ENCODE measurements around the gene GPHN. TPM values are rescaled to one million over a fixed set of nuclear protein-coding genes. Genes with fewer than 3 reads are reported as not detected.
A peak's percentile ranks its signal among the peaks of the same experiment; 100 is the strongest.

GPHN gene
- total RNA-seq, 1 donor from 2014 or later: 8.8 TPM

DNA sequence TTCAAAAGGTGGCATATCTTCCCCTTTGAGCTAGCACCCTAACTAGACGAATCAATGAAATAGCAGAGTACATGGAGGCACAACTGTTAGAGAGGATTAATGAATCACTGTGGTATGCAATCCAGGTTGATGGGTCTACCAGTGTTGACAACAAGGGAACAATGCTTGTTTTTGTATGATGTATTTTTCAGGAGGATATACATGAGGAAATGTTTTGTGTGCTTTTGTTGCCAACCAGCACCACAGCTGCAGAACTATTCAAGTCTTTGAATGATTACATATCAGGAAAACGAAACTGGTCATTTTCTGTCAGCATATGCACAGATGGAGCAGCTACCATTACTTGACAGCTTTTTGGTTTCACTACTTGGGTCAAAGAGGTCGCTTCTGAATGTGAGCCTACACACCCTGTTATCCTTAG lies 142.6 kb downstream of the GPHN start:
- no peak for TF ChIP-seq CTCF (conservative IDR thresholded peaks at IDR 0.05; ENCODE audit: low read depth, low read length)
- no peak for DNase-seq (ENCODE audit: low read depth)

GRCh38 chr14:66651536-66652220 lies 143.7 kb downstream of the GPHN start:
- DNase-seq (ENCODE audit: low read depth): no peak
- no peak overlapping the region for H3K4me3 ChIP-seq (ENCODE audit: low read depth, low read length)
- no peak for TF ChIP-seq CTCF (conservative IDR thresholded peaks at IDR 0.05; ENCODE audit: low read depth, low read length)

More for the DNA sequence above, 142.6 kb downstream of the GPHN start:
- H3K4me3 ChIP-seq (ENCODE audit: low read depth, low read length): no peak overlapping the region

DNA sequence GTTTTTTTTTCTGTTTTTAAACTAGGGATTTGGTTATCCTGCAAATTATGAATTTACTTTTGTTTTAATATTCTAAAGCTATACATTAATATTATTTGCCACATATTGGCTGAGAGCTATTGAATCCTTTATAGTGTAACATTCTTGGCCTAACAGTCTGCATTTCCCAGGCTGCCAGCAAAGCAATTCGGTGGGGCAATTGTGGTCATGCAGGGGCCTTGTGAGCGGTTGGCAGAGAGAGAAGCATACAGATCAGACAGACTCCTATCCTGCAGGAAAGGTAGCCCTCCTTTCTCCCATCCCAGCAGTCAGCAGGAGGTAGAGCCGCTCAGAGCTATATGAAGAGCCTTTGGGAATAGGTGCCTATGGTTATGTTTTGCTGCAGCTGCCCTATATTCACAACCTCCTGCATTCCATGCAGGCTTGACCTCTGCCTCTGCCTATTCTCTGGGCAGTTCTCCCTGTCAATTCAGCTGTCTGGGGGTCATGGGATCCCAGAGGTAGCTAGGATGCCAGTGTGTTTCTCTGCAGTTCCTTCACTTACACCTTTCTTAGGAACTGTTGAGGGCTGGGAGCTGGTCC lies 144.7 kb downstream of the GPHN start:
- no peak for TF ChIP-seq CTCF (conservative IDR thresholded peaks at IDR 0.05; ENCODE audit: low read depth, low read length)
- no peak for DNase-seq (ENCODE audit: low read depth)
- no peak overlapping the region for H3K4me3 ChIP-seq (ENCODE audit: low read depth, low read length)

GRCh38 chr14:66657780-66658179 lies 149.8 kb downstream of the GPHN start:
- no peak for DNase-seq (ENCODE audit: low read depth)
- H3K4me3 ChIP-seq (ENCODE audit: low read depth, low read length): no peak overlapping the region
- TF ChIP-seq CTCF (conservative IDR thresholded peaks at IDR 0.05; ENCODE audit: low read depth, low read length): no peak

GRCh38 chr14:66662374-66662773 lies 154.4 kb downstream of the GPHN start:
- no peak overlapping the region for H3K4me3 ChIP-seq (ENCODE audit: low read depth, low read length)
- no peak for DNase-seq (ENCODE audit: low read depth)
- TF ChIP-seq CTCF (conservative IDR thresholded peaks at IDR 0.05; ENCODE audit: low read depth, low read length): peak; percentile 51

DNA sequence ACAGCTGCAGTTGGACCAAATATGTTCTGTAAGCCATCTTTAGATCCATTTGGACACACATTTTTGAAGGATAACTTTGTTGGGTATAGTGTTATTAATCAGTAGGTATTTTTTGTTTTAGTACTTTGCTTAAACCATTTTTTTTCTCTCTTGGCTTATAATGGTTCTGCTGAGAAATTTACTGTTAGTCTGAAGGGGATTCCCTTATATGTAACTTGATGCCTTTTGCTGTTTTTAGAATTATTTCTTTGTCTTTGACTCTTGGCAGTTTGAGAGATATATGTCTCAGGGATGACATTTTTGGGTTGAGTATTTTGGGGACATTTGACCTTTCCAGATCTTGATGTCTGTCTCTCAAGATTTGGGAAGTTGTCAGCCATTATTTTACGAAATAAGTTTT lies 169.8 kb downstream of the GPHN start:
- H3K4me3 ChIP-seq (ENCODE audit: low read depth, low read length): no peak overlapping the region
- DNase-seq (ENCODE audit: low read depth): no peak
- no peak for TF ChIP-seq CTCF (conservative IDR thresholded peaks at IDR 0.05; ENCODE audit: low read depth, low read length)

- no peak for TF ChIP-seq CTCF (conservative IDR thresholded peaks at IDR 0.05; ENCODE audit: low read depth, low read length)
- DNase-seq (ENCODE audit: low read depth): no peak
- no peak overlapping the region for H3K4me3 ChIP-seq (ENCODE audit: low read depth, low read length)
Observed at GRCh38 chr14:66680216-66680615, 172.3 kb downstream of the GPHN start.

All from epithelial cell of proximal tubule (primary cell).